ENCODE results near the gene BBS12.

Gene BBS12

GRCh38 chr4:122732329-122733026 is at the start of gene BBS12:
Gene BBS12, plus strand, starts transcription at chr4:122732704. Its CDS starts 9,189 bp downstream, at chr4:122741893.
- peak; percentile 98 for DNase-seq (ENCODE audit: low read depth)

- no peak for DNase-seq (ENCODE audit: low read depth)
These were observed 45.8 kb upstream of the BBS12 start for GRCh38 chr4:122686691-122687090.

GRCh38 chr4:122687531-122688061 is 44.9 kb upstream of the BBS12 start:
- DNase-seq (ENCODE audit: low read depth), result no peak

GRCh38 chr4:122688529-122689140 is 43.9 kb upstream of the BBS12 start:
- DNase-seq (ENCODE audit: low read depth), result no peak

- DNase-seq (ENCODE audit: low read depth), result no peak
These were observed 42.5 kb upstream of the BBS12 start for GRCh38 chr4:122689972-122690371.

- no peak for DNase-seq (ENCODE audit: low read depth)
These were observed 40.5 kb upstream of the BBS12 start for GRCh38 chr4:122691988-122692387.

- DNase-seq (ENCODE audit: low read depth), result no peak
These were observed 39.6 kb upstream of the BBS12 start for GRCh38 chr4:122692641-122693520.

GRCh38 chr4:122695226-122695625 is 37.3 kb upstream of the BBS12 start:
- no peak for DNase-seq (ENCODE audit: low read depth)

- DNase-seq (ENCODE audit: low read depth), result no peak
These were observed 32.3 kb upstream of the BBS12 start for GRCh38 chr4:122700178-122700725.

GRCh38 chr4:122701061-122701460 is 31.4 kb upstream of the BBS12 start:
- DNase-seq (ENCODE audit: low read depth), result no peak

GRCh38 chr4:122701965-122702364 is 30.5 kb upstream of the BBS12 start:
- DNase-seq (ENCODE audit: low read depth), result no peak

GRCh38 chr4:122702939-122703338 is 29.6 kb upstream of the BBS12 start:
- no peak for DNase-seq (ENCODE audit: low read depth)

- no peak for DNase-seq (ENCODE audit: low read depth)
These were observed 28.6 kb upstream of the BBS12 start for GRCh38 chr4:122703868-122704267.

- DNase-seq (ENCODE audit: low read depth), result no peak
These were observed 27.5 kb upstream of the BBS12 start for GRCh38 chr4:122705009-122705408.

- DNase-seq (ENCODE audit: low read depth), result no peak
These were observed 26.9 kb upstream of the BBS12 start for GRCh38 chr4:122705547-122706117.

GRCh38 chr4:122706511-122706910 is 26.0 kb upstream of the BBS12 start:
- no peak for DNase-seq (ENCODE audit: low read depth)

GRCh38 chr4:122707497-122707896 is 25.0 kb upstream of the BBS12 start:
- no peak for DNase-seq (ENCODE audit: low read depth)

GRCh38 chr4:122709236-122709635 is 23.3 kb upstream of the BBS12 start:
- no peak for DNase-seq (ENCODE audit: low read depth)

GRCh38 chr4:122710434-122711308 is 21.8 kb upstream of the BBS12 start:
- no peak for DNase-seq (ENCODE audit: low read depth)

GRCh38 chr4:122711919-122712318 is 20.6 kb upstream of the BBS12 start:
- DNase-seq (ENCODE audit: low read depth), result no peak

- DNase-seq (ENCODE audit: low read depth), result no peak
These were observed 19.7 kb upstream of the BBS12 start for GRCh38 chr4:122712782-122713181.
